ENCODE data around the gene CD200. TPM values are rescaled to one million over a fixed set of nuclear protein-coding genes. Genes with fewer than 3 reads are reported as not detected.

Gene CD200
- total and polyA plus RNA-seq, 2 experiments from 2014 or later, result 51.9 to 65.0 TPM

- no peak for TF ChIP-seq ZNF462 (CRISPR knock-in tag; IDR thresholded peaks at IDR 0.05)
These were observed 17.2 kb upstream of the CD200 start (continued) for GRCh38 chr3:112315791-112316190.

GRCh38 chr3:112319516-112320276, 13.3 kb upstream of the CD200 start:
- ATAC-seq (peak; percentile 46; the same call in 2 of the 3 replicates), DNase-seq (ENCODE audit: low spot score) (no peak)
- H3K4me1 ChIP-seq (ENCODE audit: insufficient read depth), result peaks cover 35% of the 10 kb centered on the region
- no peaks in the 10 kb centered on the region for H4K20me1 ChIP-seq (replicated peaks; ENCODE audit: insufficient read depth)
- Mint-ChIP-seq H3K4me3 (no peak overlapping the region), H3K27me3 (ENCODE audit: insufficient read depth, low read depth, poor library complexity) (peaks cover 2% of the 10 kb centered on the region), H3K36me3 (ENCODE audit: low read depth) (peaks cover 39% of the 10 kb centered on the region), H3K27ac (no peak overlapping the region), H3K9me3 (peaks cover 32% of the 10 kb centered on the region; the same call in 2 of the 3 replicates), H3K4me1 (peaks cover 32% of the 10 kb centered on the region)
- H3F3A ChIP-seq (replicated peaks; ENCODE audit: low read depth), result peaks cover 4% of the 10 kb centered on the region; the same call in 1 of the 2 replicates
- H3K4me3 ChIP-seq, result no peak overlapping the region
- H2AFZ ChIP-seq, result peak overlapping the region; percentile 87
- no peaks in the 10 kb centered on the region for H3K27me3 ChIP-seq (ENCODE audit: insufficient read depth)
- no peaks in the 10 kb centered on the region for H3K9me2 ChIP-seq (ENCODE audit: insufficient read depth)
- 0 out of 2 replicates have a peak overlapping the region, but pooled peaks have one; percentile 3 for H3K27ac ChIP-seq (ENCODE audit: low read depth)
- H3K36me3 ChIP-seq (ENCODE audit: insufficient read depth), result peaks cover 6% of the 10 kb centered on the region
- no peak overlapping the region for H3K4me2 ChIP-seq
- H3K79me2 ChIP-seq (replicated peaks; ENCODE audit: insufficient read depth), result no peaks in the 10 kb centered on the region
- TF ChIP-seq JUNB (IDR thresholded peaks at IDR 0.05; ENCODE audit: unreplicated experiment), result no peak
- no peak for TF ChIP-seq ETS1 (IDR thresholded peaks at IDR 0.05)
- TF ChIP-seq CREB1 (CRISPR knock-in tag; IDR thresholded peaks at IDR 0.05; ENCODE audit: low read depth), result no peak
- TF ChIP-seq ZNF114 (CRISPR knock-in tag; IDR thresholded peaks at IDR 0.05), result no peak
- no peak for TF ChIP-seq CTCF (conservative IDR thresholded peaks at IDR 0.05; ENCODE audit: low read depth in 2 of 2)
- TF ChIP-seq NANOG (IDR thresholded peaks at IDR 0.05; ENCODE audit: borderline replicate concordance), result no peak
